ENCODE data around the gene TSC2.

DNA sequence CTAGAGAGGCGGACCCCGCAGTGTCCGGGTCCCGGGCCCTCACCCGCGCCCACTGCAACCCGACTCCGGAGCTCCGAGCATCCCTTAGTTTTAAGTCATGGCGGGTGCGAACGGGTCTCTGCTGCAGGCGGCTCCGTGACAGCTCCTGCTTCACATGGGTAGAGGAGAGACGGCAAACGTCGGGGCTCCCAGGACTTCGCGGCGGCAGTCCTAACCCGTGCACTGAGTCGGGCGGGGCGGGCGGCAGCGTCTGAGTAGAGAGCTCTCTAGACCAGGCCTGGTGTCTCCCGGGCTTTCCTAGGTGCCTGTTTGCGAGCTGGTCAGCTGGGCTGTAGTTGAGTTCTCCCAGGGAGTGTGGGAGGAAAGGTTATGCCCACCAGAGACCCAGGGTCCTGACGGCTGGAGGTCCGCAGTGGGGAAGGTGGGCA lies 345 bp downstream of the TSC2 start:
- TF ChIP-seq, protein P1, sequence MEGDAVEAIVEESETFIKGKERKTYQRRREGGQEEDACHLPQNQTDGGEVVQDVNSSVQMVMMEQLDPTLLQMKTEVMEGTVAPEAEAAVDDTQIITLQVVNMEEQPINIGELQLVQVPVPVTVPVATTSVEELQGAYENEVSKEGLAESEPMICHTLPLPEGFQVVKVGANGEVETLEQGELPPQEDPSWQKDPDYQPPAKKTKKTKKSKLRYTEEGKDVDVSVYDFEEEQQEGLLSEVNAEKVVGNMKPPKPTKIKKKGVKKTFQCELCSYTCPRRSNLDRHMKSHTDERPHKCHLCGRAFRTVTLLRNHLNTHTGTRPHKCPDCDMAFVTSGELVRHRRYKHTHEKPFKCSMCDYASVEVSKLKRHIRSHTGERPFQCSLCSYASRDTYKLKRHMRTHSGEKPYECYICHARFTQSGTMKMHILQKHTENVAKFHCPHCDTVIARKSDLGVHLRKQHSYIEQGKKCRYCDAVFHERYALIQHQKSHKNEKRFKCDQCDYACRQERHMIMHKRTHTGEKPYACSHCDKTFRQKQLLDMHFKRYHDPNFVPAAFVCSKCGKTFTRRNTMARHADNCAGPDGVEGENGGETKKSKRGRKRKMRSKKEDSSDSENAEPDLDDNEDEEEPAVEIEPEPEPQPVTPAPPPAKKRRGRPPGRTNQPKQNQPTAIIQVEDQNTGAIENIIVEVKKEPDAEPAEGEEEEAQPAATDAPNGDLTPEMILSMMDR (conservative IDR thresholded peaks at IDR 0.05; ENCODE audit: low read length): no peak
- TF ChIP-seq EZH2phosphoT487 (IDR thresholded peaks at IDR 0.05; ENCODE audit: borderline replicate concordance, low read depth, low read length): no peak
